Skeletal muscle cell (primary cell): ENCODE results near the gene PYDC2.
"Not testable (repeated sequence)": the region's sequence is repeated elsewhere in the genome, so short reads cannot be mapped to it uniquely, and the experiment has no call there.

Source experiments
- DNase-seq: peaks from one replicate; pipeline ENCODE4 v3.0.0-alpha.2; 2010; ENCODE audit warnings: low read depth
- H3K4me3 ChIP-seq: 2 replicates; pipeline ENCODE4 v1.5.1; 2011; ENCODE audit warnings: low read depth, mild to moderate bottlenecking, control low read depth, low read length, moderate library complexity

Gene PYDC2

DNA sequence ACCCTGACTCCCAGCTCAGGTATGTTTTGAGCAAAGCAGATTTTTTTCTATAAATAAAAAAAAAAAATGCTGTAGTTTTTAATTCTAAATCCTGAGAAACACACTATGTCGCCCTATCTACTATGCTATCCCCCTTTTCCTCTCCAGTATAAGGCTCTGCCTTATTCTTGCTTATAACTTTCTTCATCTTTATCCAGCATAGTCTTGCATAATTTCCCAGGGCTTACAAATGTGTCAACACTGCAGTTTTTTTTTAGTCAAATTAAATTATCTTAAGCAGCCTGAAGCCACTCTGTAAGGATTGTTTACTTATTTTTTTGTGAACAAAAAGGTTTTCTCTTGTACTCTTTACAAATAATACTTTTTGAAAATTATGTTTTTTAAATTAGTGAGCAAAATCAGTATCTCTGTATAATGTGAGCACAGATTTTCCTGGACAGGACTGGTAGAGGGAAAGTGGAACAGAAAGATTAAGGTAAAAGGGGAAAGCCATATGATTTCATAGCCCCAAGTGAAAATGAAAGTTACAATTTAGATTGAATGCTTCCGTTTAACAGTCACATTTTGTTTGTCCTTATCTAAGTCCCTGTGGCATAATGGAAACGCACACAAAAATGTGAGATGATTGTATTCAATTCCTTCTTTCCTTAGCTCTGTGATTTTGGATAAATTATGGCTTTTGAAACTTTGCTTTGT, 5.6 kb upstream of the PYDC2 start:
- H3K4me3 ChIP-seq, result no peak overlapping the region
- no peak for DNase-seq

DNA sequence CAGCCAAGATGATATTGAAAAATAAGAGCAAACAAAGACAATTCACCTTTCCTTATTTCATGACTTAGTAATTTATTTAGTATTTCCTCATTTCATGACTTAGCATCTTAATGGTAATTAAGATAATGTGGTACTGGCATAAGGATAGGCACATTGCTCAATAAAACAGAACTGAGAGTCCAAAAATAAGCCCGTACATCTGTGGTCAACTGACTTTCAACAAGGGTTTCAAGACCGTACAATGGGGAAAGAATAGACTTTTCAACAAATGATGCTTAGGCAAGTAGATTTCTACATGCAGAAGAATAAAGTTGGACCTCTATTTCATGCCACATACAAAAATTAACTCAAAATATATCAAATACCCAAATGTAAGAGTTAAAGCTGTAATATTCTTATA, 603 bp upstream of the PYDC2 start:
- DNase-seq, result no peak
- no peak overlapping the region for H3K4me3 ChIP-seq

DNA sequence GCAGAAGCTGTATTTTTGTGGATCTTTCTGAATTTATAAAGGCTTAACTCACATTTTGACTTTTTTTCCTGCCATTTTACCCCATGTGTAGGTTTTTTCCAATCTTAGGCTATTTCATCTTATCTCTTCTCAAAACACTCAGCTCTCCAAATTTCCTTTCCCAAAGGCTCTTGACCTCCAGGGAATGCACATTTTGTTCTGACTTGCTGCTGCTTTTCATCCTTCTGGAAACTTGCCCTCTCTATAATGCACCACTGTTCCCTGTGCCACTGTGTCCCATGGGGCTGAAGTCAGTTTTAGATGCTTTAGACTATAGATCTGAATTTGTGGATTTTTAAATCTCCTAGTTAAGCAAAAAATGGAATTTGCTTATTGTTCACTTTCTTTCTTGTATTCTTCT, 9.1 kb downstream of the PYDC2 start:
- H3K4me3 ChIP-seq, result no peak overlapping the region
- no peak for DNase-seq

DNA sequence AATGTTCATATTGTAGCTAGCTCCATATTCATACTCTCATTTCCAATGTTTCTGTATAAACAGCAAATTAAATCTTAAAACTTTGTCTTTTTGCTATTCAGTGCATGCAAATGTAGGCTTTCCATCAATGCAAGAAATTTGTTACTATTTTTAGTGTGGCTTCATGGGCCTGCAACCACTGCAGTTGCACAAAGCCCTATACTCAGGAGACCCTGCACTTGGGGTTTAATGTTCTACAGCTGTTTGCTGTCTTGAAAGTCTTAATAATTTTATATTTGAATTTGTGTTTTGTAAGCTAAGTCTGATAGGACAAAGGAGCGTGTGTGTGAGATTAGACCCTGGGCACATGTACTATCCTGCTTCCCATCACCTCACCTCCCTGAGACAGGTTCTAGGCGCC, 9.6 kb downstream of the PYDC2 start:
- no peak overlapping the region for H3K4me3 ChIP-seq
- DNase-seq, result no peak

DNA sequence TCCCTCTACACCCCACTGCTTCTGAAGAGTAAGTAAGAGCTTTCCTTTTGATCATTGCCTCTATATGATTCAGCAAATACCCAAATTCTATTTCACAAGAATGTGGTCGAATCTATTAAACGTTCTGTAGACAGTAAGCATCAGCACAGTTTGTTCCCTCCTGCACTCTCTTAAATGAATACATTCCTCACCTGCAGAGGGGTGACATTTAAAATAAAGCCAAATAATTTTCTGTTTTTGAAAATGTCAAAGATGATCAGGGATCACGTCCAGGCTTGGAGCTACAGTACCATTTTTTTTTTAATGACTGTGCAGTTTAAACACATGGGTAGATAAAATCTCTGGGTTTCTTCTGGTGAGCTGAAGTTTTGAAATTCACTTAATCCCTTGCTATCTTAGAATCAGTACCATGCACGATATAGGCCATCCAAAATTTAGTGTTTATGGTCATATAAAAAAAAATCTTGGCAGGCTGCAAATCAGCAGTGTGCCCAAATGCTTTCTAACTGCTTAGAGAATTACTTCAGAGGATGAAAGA, 12.8 kb downstream of the PYDC2 start:
- no peak for DNase-seq
- H3K4me3 ChIP-seq, result no peak overlapping the region

DNA sequence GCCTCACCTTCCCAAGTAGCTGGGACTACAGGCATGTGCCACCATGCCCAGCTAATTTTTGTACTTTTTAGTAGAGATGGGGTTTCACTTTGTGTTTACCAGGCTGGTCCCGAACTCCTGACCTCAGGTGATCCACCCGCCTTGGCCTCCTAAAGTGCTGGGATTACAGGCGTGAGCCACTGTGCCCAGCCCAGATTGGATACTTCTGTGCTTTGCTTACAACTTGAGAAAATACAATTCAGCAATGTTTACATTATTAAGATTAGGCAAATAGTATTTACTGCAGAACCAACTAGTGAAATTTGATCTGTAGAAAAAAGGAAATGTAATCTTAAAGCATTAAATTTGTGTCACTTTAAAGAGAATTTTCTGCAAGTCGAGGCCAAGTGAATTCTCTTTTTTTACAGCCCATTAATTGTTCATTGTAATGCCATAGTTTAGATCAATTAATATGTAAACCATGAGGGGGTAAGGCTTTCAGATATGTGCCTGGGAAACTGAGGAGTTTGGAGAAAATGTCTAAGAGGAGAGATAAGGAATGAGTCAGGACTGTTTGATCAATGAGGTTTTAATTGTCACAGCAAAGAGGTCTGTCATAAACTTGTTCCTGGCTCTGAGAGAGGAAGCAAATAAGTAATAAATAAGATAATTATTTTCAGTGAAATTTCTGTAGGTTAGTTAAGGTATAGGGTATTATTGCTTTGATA, 15.3 kb downstream of the PYDC2 start:
- DNase-seq, result no peak
- no peak overlapping the region for H3K4me3 ChIP-seq

DNA sequence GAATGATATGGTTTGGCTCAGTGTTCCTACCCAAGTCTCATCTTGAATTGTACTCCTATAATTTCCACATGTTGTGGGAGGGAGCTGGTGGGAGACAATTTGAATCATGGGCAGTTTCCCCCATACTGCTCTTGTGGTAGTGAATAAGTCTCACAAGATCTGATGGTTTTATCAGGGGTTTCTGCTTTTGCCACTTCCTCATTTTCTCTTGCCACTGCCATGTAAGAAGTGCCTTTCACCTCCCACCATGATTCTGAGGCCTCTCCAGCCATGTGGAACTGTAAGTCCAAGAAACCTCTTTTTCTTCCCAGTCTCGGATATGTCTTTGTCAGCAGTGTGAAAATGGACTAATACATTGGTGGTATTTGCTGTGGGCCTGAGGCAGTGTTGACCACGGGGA, 23.0 kb downstream of the PYDC2 start:
- not testable (repeated sequence) for H3K4me3 ChIP-seq

GRCh38 chr3:191484461-191484860, 23.5 kb downstream of the PYDC2 start:
- DNase-seq, result no peak
- H3K4me3 ChIP-seq, result no peak overlapping the region

More for the DNA sequence above, 23.0 kb downstream of the PYDC2 start:
- not testable (repeated sequence) for DNase-seq

GRCh38 chr3:191492601-191493000, 31.6 kb downstream of the PYDC2 start:
- no peak overlapping the region for H3K4me3 ChIP-seq
- DNase-seq, result no peak

DNA sequence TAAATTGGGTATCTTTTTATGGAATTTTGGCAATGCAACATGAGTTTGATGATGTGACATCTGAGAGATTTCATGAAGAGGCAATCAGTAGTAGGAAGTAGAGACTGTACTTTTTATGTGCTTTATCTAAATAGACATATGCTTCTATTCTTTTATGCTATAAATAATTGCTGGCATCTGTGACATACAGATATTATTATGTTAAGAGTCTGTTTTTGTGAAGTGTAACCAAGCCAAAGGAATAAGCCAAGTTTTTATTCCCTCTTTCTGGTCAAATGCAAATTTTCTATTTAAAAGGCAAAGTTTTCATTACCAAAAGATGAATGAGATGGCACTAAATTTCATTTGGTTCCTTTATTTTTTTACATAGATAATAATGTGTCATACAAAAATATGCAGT, 32.4 kb downstream of the PYDC2 start:
- DNase-seq, result no peak
- no peak overlapping the region for H3K4me3 ChIP-seq

GRCh38 chr3:191499307-191500080, 38.5 kb downstream of the PYDC2 start:
- DNase-seq, result peak; percentile 18

GRCh38 chr3:191500892-191501291, 39.9 kb downstream of the PYDC2 start:
- no peak overlapping the region for H3K4me3 ChIP-seq
- no peak for DNase-seq

More at GRCh38 chr3:191499307-191500080, 38.5 kb downstream of the PYDC2 start:
- peak overlapping the region; percentile 24 for H3K4me3 ChIP-seq

DNA sequence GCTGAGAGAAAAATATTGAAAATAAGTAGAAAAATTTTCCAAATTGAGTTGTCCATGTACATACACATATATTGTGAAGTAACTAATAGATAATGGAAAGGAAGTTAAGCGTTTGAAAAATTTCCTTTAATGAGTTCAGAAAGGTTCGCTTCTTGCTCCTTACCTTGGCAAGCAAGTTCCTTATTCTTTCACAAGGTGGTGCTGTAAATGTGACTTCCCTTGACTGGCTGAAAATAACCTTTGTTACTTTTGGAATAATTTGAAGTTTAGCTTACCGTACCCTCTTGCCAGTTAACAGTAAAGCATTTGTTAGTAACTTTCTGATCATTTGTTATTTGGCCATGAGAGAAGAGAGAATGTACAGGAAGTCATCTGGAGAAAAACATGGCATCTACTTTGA, 41.6 kb downstream of the PYDC2 start:
- no peak for DNase-seq
- no peak overlapping the region for H3K4me3 ChIP-seq

GRCh38 chr3:191509078-191509477, 48.1 kb downstream of the PYDC2 start:
- no peak for DNase-seq
- no peak overlapping the region for H3K4me3 ChIP-seq
